Endodermal cell (in vitro differentiated cells): ENCODE data around the gene RBMS1. TPM values are rescaled to one million over a fixed set of nuclear protein-coding genes. Genes with fewer than 3 reads are reported as not detected.

Source experiments
- DNase-seq: peaks from one replicate; pipeline ENCODE4 v3.0.0-alpha.2; 2017
- H3K27ac ChIP-seq: 2 replicates; pipeline ENCODE4 v1.5.1; 2013; ENCODE audit warnings: mild to moderate bottlenecking, low read depth, low read length, moderate library complexity
- H3K27me3 ChIP-seq: 2 replicates; pipeline ENCODE4 v1.6.1; 2013; ENCODE audit warnings: mild to moderate bottlenecking, low read length, moderate library complexity; ENCODE audit not compliant: insufficient read depth, control insufficient read depth, poor library complexity, severe bottlenecking
- H3K36me3 ChIP-seq: 2 replicates; pipeline ENCODE4 v1.7.0; 2013; ENCODE audit warnings: mild to moderate bottlenecking, low read length, moderate library complexity; ENCODE audit not compliant: control insufficient read depth, insufficient read depth
- H3K4me1 ChIP-seq: one replicate; pipeline ENCODE4 v1.7.0; 2013; ENCODE audit warnings: low read length; ENCODE audit not compliant: control insufficient read depth, insufficient read depth
- H3K4me3 ChIP-seq: 2 replicates; pipeline ENCODE4 v1.5.1; 2013; ENCODE audit warnings: mild to moderate bottlenecking, low read length, moderate library complexity
- H3K9ac ChIP-seq: 2 replicates; pipeline ENCODE4 v1.6.1; 2013; ENCODE audit warnings: mild to moderate bottlenecking, low read length, moderate library complexity; ENCODE audit not compliant: poor library complexity, severe bottlenecking; ENCODE audit errors: extremely low read depth
- H3K9me3 ChIP-seq: 2 replicates; pipeline ENCODE4 v1.6.1; 2013; ENCODE audit warnings: mild to moderate bottlenecking, low read length, moderate library complexity; ENCODE audit not compliant: control insufficient read depth
- H3K27ac Mint-ChIP-seq: 2 replicates; pipeline ENCODE4 v1.8.0; 2020; ENCODE audit warnings: mixed read lengths
- H3K27me3 Mint-ChIP-seq: 2 replicates; pipeline ENCODE4 v1.8.0; 2021; ENCODE audit warnings: mild to moderate bottlenecking, mixed read lengths; ENCODE audit not compliant: insufficient read depth
- H3K36me3 Mint-ChIP-seq: 2 replicates; pipeline ENCODE4 v1.8.0; 2020; ENCODE audit warnings: low read depth, mixed read lengths
- H3K4me1 Mint-ChIP-seq: 2 replicates; pipeline ENCODE4 v1.8.0; 2020; ENCODE audit warnings: mixed read lengths
- H3K4me3 Mint-ChIP-seq: 2 replicates; pipeline ENCODE4 v1.8.0; 2020; ENCODE audit warnings: mild to moderate bottlenecking, moderate library complexity, mixed read lengths
- H3K9me3 Mint-ChIP-seq: 2 replicates; pipeline ENCODE4 v1.8.0; 2020; ENCODE audit warnings: mild to moderate bottlenecking, mixed read lengths
- CTCF ChIP-seq: fragments of 200-600 bp; sonication (generic); conservative IDR thresholded peaks from 2 replicates; pipeline ENCODE4 v1.5.0; 2021; ENCODE audit warnings: antibody characterized with exemption, mild to moderate bottlenecking
- WGBS, 2 experiments: methylation state at CpG; one replicate each; pipeline versions ENCODE4 v1.1.5 to v1.1.7; 2013; ENCODE audit warnings: missing lambda C conversion rate in 2 of 2, mixed read lengths in 1 of 2; ENCODE audit not compliant: insufficient coverage in 1 of 2, insufficient read length in 1 of 2; 5-methylcytosine and 5-hydroxymethylcytosine counted together
- total RNA-seq, 2 donors: library from RNA; stranded (reverse); fragmentation: NEBNext Ultra II Directional in 1 of 2; extraction: Animal tissue kit (Norgen Biotek cat#: 25700) in 1 of 2; gene quantifications; 2 replicates in 1 of 2; 3 replicates in 1 of 2; pipeline ENCODE4 v1.2.1, GENCODE V29; 2021

The RBMS1 gene
- total RNA-seq, 2 donors from 2014 or later, result 90.7 to 124 TPM

- no peak overlapping the region for H3K4me3 Mint-ChIP-seq
- H3K9me3 Mint-ChIP-seq, result no peaks in the 10 kb centered on the region
- Histone ChIP-seq H3K4me3 (no peak overlapping the region), H3K27ac (no peak overlapping the region), H3K4me1 (peaks cover 4% of the 10 kb centered on the region), H3K9ac (no peak overlapping the region), H3K9me3 (no peaks in the 10 kb centered on the region), H3K36me3 (no peaks in the 10 kb centered on the region), H3K27me3 (no peaks in the 10 kb centered on the region)
- DNase-seq, result no peak
- H3K27ac Mint-ChIP-seq, result peak overlapping the region; percentile 9
- H3K36me3 Mint-ChIP-seq, result no peaks in the 10 kb centered on the region
- peaks cover 38% of the 10 kb centered on the region for H3K4me1 Mint-ChIP-seq
- H3K27me3 Mint-ChIP-seq, result no peaks in the 10 kb centered on the region
- WGBS, 2 experiments, result 91 to 93% methylated on average over 4 to 6 of the region's 6 CpGs
- TF ChIP-seq CTCF, result no peak
Measured at GRCh38 chr2:160469164-160469563, 24.4 kb downstream of the RBMS1 start.

- no peak overlapping the region for H3K27ac ChIP-seq
- Mint-ChIP-seq H3K36me3 (peaks cover 3% of the 10 kb centered on the region), H3K27me3 (no peaks in the 10 kb centered on the region), H3K9me3 (no peaks in the 10 kb centered on the region), H3K27ac (no peak overlapping the region), H3K4me3 (no peak overlapping the region), H3K4me1 (peaks cover 31% of the 10 kb centered on the region)
- no peaks in the 10 kb centered on the region for H3K9me3 ChIP-seq
- H3K4me3 ChIP-seq, result no peak overlapping the region
- H3K4me1 ChIP-seq, result peaks cover 4% of the 10 kb centered on the region
- no peak overlapping the region for H3K9ac ChIP-seq
- no peaks in the 10 kb centered on the region for H3K36me3 ChIP-seq
- no peak for TF ChIP-seq CTCF
- DNase-seq, result no peak
- 91 to 96% methylated on average over 4 to 6 of the region's 6 CpGs for WGBS, 2 experiments
- no peaks in the 10 kb centered on the region for H3K27me3 ChIP-seq
Measured at GRCh38 chr2:160467086-160467485, 26.5 kb downstream of the RBMS1 start.

GRCh38 chr2:160465406-160465805 is 28.2 kb downstream of the RBMS1 start:
- DNase-seq, result no peak
- Mint-ChIP-seq H3K27ac (peak overlapping the region; percentile 42), H3K9me3 (no peaks in the 10 kb centered on the region), H3K36me3 (peaks cover 3% of the 10 kb centered on the region), H3K4me1 (peaks cover 27% of the 10 kb centered on the region), H3K27me3 (no peaks in the 10 kb centered on the region), H3K4me3 (no peak overlapping the region)
- no peak overlapping the region for H3K9ac ChIP-seq
- no peak overlapping the region for H3K27ac ChIP-seq
- no peak overlapping the region for H3K4me3 ChIP-seq
- 91 to 100% methylated on average over 1 to 3 of the region's 3 CpGs for WGBS, 2 experiments
- no peaks in the 10 kb centered on the region for H3K27me3 ChIP-seq
- H3K4me1 ChIP-seq, result peaks cover 4% of the 10 kb centered on the region
- H3K36me3 ChIP-seq, result no peaks in the 10 kb centered on the region
- no peak for TF ChIP-seq CTCF
- H3K9me3 ChIP-seq, result no peaks in the 10 kb centered on the region
